ENCODE measurements around the gene ANO2. TPM values are rescaled to one million over a fixed set of nuclear protein-coding genes. Genes with fewer than 3 reads are reported as not detected.

The ANO2 gene
- total RNA-seq = 20.1 TPM

GRCh38 chr12:5945071-5946008, at the start of gene ANO2:
ANO2 (minus strand) TSS chr12:5945259; CDS start chr12:5945217, 42 bp downstream.
- intact Hi-C loops (cut with DNase I) = no loop called here

GRCh38 chr12:5989621-5990020, 44.6 kb upstream of the ANO2 start:
- H3K36me3 ChIP-seq = no peaks in the 10 kb centered on the region
- H3K4me1 ChIP-seq = no peaks in the 10 kb centered on the region
- TF ChIP-seq CTCF (IDR thresholded peaks at IDR 0.05) = no peak
- H3K27ac ChIP-seq = no peak overlapping the region
- intact Hi-C loops (cut with DNase I) = loop anchor here (2.0 kb wide), 1 partner anchor 295 kb away; no protein-coding TSS in a partner anchor
- no peaks in the 10 kb centered on the region for H3K27me3 ChIP-seq
- no peaks in the 10 kb centered on the region for H3K9me3 ChIP-seq
- no peak for DNase-seq (ENCODE audit: low spot score in 2 of 2)
- no peak overlapping the region for H3K4me3 ChIP-seq

More at GRCh38 chr12:5945071-5946008, at the start of gene ANO2:
- no peak for TF ChIP-seq CTCF (IDR thresholded peaks at IDR 0.05)
- no peak for DNase-seq (ENCODE audit: low spot score in 2 of 2)
- H3K27me3 ChIP-seq = peaks cover 13% of the 10 kb centered on the region
- no peaks in the 10 kb centered on the region for H3K9me3 ChIP-seq
- H3K27ac ChIP-seq = no peak within 1 kb of the TSS
- no peaks in the 10 kb centered on the region for H3K36me3 ChIP-seq
- H3K4me1 ChIP-seq = peaks cover 0 to 5% of the 10 kb centered on the region in 2 donors
- H3K4me3 ChIP-seq = peak within 1 kb of the TSS; percentile 38 to 63

GRCh38 chr12:5988659-5989116, 43.6 kb upstream of the ANO2 start:
- Histone ChIP-seq H3K9me3 (no peaks in the 10 kb centered on the region), H3K4me1 (no peaks in the 10 kb centered on the region), H3K27me3 (no peaks in the 10 kb centered on the region), H3K36me3 (no peaks in the 10 kb centered on the region), H3K4me3 (no peak overlapping the region), H3K27ac (no peak overlapping the region)
- TF ChIP-seq CTCF (IDR thresholded peaks at IDR 0.05) = peak; percentile 90 to 99 (median 97)
- intact Hi-C loops (cut with DNase I) = loop anchor here (1.0 to 2.0 kb wide), 2 partner anchors 52 to 296 kb away; no protein-coding TSS in a partner anchor
- DNase-seq (ENCODE audit: low spot score in 2 of 2) = peak in 1 of 2 donors; percentile 83

GRCh38 chr12:5988088-5988487, 43.0 kb upstream of the ANO2 start:
- no peaks in the 10 kb centered on the region for H3K36me3 ChIP-seq
- intact Hi-C loops (cut with DNase I) = loop anchor here (1.0 to 2.0 kb wide), 2 partner anchors 52 to 297 kb away; no protein-coding TSS in a partner anchor
- DNase-seq (ENCODE audit: low spot score in 2 of 2) = no peak
- no peaks in the 10 kb centered on the region for H3K4me1 ChIP-seq
- no peaks in the 10 kb centered on the region for H3K27me3 ChIP-seq
- no peak for TF ChIP-seq CTCF (IDR thresholded peaks at IDR 0.05)
- no peak overlapping the region for H3K27ac ChIP-seq
- H3K4me3 ChIP-seq = no peak overlapping the region
- H3K9me3 ChIP-seq = no peaks in the 10 kb centered on the region

- no peaks in the 10 kb centered on the region for H3K4me1 ChIP-seq
- no peak for DNase-seq (ENCODE audit: low spot score in 2 of 2)
- H3K27me3 ChIP-seq = no peaks in the 10 kb centered on the region
- TF ChIP-seq CTCF (IDR thresholded peaks at IDR 0.05) = no peak
- no peaks in the 10 kb centered on the region for H3K9me3 ChIP-seq
- no peaks in the 10 kb centered on the region for H3K36me3 ChIP-seq
- intact Hi-C loops (cut with DNase I) = no loop called here
- no peak overlapping the region for H3K27ac ChIP-seq
- H3K4me3 ChIP-seq = no peak overlapping the region
Observed at GRCh38 chr12:5987573-5987972, 42.5 kb upstream of the ANO2 start.

Measured in ascending aorta (tissue), 2 donors.